DOHH2 (cell line): ENCODE data around the gene HOXC5.

Experiments
- H3F3A ChIP-seq: fragments of 200-600 bp; sonication (generic), shearing (Covaris generic); 2 replicates; pipeline ENCODE4 v1.6.0; 2016; ENCODE audit warnings: antibody characterized with exemption, mild to moderate bottlenecking; ENCODE audit not compliant: control insufficient read depth, insufficient read depth
- H3K27ac ChIP-seq: fragments of 200-600 bp; sonication (generic); 2 replicates; pipeline ENCODE4 v1.5.1; 2014; ENCODE audit warnings: low read depth, mild to moderate bottlenecking, low read length, moderate library complexity
- H3K27me3 ChIP-seq: fragments of 200-600 bp; sonication (generic); 2 replicates; pipeline ENCODE4 v1.6.1; 2014; ENCODE audit warnings: mild to moderate bottlenecking, low read length, mixed read lengths; ENCODE audit not compliant: control insufficient read depth
- H3K36me3 ChIP-seq: fragments of 200-600 bp; sonication (generic); 2 replicates; pipeline ENCODE4 v1.6.1; 2014; ENCODE audit warnings: mild to moderate bottlenecking, low read length, moderate library complexity, mixed read lengths; ENCODE audit not compliant: control insufficient read depth
- H3K4me1 ChIP-seq: fragments of 200-600 bp; sonication (generic); 2 replicates; pipeline ENCODE4 v1.6.1; 2014; ENCODE audit warnings: mild to moderate bottlenecking, low read length, mixed read lengths; ENCODE audit not compliant: control insufficient read depth
- H3K4me2 ChIP-seq: fragments of 200-600 bp; sonication (generic); 2 replicates; pipeline ENCODE4 v1.6.0; 2014; ENCODE audit warnings: mild to moderate bottlenecking, low read length, moderate library complexity
- H3K4me3 ChIP-seq: fragments of 200-600 bp; sonication (generic); 2 replicates; pipeline ENCODE4 v1.5.1; 2014; ENCODE audit warnings: mild to moderate bottlenecking, low read length, mixed read lengths
- H3K79me2 ChIP-seq: fragments of 200-600 bp; sonication (generic); 2 replicates; pipeline ENCODE4 v1.6.1; 2014; ENCODE audit warnings: mild to moderate bottlenecking, low read length, mixed read lengths; ENCODE audit not compliant: control insufficient read depth
- H3K9me2 ChIP-seq: fragments of 200-600 bp; sonication (generic); replicated peaks from 2 replicates; pipeline ENCODE4 v1.6.1; 2014; ENCODE audit warnings: mild to moderate bottlenecking, low read length, mixed read lengths; ENCODE audit not compliant: control insufficient read depth
- H3K9me3 ChIP-seq: fragments of 200-600 bp; sonication (generic); 2 replicates; pipeline ENCODE4 v1.6.1; 2014; ENCODE audit warnings: antibody characterized with exemption, low read length, mixed read lengths; ENCODE audit not compliant: control insufficient read depth, insufficient read depth
- H4K20me1 ChIP-seq: fragments of 200-600 bp; sonication (generic); 2 replicates; pipeline ENCODE4 v1.6.0; 2014; ENCODE audit warnings: low read depth, mild to moderate bottlenecking, antibody characterized with exemption, low read length, moderate library complexity; ENCODE audit not compliant: control insufficient read depth, insufficient read depth
- EZH2phosphoT487 ChIP-seq: fragments of 200-600 bp; sonication (generic); IDR thresholded peaks from 2 replicates; pipeline ENCODE4 v1.6.1; 2017; ENCODE audit warnings: borderline replicate concordance, mild to moderate bottlenecking, antibody characterized with exemption, low read length, moderate library complexity, mixed read lengths
- TF ChIP-seq, protein P1 (sequence below): fragments of 200-600 bp; sonication (generic); IDR thresholded peaks from one replicate; pipeline ENCODE4 v1.5.1; 2014; ENCODE audit warnings: antibody characterized with exemption, mild to moderate bottlenecking, low read depth, low read length; ENCODE audit not compliant: poor library complexity, severe bottlenecking

Gene HOXC5

DNA sequence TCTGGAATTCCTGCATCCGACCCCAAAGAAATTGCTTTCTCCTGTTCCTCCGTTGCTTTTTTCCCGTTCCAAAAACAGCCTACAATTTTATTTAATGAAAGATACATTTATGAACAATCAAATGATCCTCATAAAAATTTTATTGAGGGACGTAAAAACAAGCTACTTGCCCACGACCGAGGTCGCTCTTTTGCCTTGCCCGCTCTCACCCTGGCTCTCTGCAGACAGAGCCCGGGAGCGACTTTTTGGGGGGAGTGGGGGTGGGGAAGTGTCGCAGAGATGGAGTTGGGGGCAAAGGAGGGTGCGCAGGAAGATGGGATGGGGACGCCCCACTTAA is 34.0 kb upstream of the HOXC5 start:
- Histone ChIP-seq H3K36me3 (no peaks in the 10 kb centered on the region), H3K79me2 (no peaks in the 10 kb centered on the region), H3K9me2 (no peaks in the 10 kb centered on the region), H3K4me1 (peaks cover 16% of the 10 kb centered on the region), H3K4me3 (no peak overlapping the region), H3K27me3 (peaks cover 78% of the 10 kb centered on the region), H3F3A (no peaks in the 10 kb centered on the region), H3K9me3 (no peaks in the 10 kb centered on the region), H3K27ac (no peak overlapping the region), H3K4me2 (no peak overlapping the region), H4K20me1 (no peaks in the 10 kb centered on the region)
- 0 out of 2 replicates have a peak, but pooled peaks have one; percentile 36 for TF ChIP-seq EZH2phosphoT487
- TF ChIP-seq, protein P1, sequence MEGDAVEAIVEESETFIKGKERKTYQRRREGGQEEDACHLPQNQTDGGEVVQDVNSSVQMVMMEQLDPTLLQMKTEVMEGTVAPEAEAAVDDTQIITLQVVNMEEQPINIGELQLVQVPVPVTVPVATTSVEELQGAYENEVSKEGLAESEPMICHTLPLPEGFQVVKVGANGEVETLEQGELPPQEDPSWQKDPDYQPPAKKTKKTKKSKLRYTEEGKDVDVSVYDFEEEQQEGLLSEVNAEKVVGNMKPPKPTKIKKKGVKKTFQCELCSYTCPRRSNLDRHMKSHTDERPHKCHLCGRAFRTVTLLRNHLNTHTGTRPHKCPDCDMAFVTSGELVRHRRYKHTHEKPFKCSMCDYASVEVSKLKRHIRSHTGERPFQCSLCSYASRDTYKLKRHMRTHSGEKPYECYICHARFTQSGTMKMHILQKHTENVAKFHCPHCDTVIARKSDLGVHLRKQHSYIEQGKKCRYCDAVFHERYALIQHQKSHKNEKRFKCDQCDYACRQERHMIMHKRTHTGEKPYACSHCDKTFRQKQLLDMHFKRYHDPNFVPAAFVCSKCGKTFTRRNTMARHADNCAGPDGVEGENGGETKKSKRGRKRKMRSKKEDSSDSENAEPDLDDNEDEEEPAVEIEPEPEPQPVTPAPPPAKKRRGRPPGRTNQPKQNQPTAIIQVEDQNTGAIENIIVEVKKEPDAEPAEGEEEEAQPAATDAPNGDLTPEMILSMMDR: no peak

DNA sequence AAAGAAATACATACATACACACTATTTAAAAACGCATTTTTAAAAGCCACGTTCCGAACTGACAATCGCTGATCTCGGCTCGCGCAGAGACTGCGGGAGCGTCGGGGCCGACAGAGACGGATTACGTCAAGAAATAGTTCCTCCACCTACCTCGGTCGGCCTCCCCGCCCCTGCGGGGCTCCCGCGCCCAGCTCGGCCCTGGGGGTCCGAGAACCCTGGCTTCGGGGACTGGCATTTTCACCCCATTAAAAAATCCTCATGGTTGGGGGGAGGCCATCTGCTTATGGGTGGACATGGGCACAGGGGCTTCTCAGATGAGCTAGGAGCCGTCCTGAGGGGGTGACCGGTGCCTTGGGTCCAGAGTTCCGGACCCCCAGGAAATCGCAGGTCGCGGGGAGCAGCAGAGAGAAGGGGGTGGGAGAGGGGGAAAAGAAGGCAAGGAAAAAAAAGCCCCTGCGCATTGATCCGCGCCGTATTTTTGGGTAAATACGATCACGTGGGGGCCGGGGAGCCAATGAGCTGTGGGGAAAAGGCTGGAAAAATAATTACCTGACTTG is 33.2 kb upstream of the HOXC5 start:
- no peak overlapping the region for H3K27ac ChIP-seq
- H3K9me2 ChIP-seq: no peaks in the 10 kb centered on the region
- H3K79me2 ChIP-seq: no peaks in the 10 kb centered on the region
- peaks cover 16% of the 10 kb centered on the region for H3K4me1 ChIP-seq
- H3K27me3 ChIP-seq: peaks cover 78% of the 10 kb centered on the region
- no peaks in the 10 kb centered on the region for H4K20me1 ChIP-seq
- no peak overlapping the region for H3K4me2 ChIP-seq
- no peaks in the 10 kb centered on the region for H3K36me3 ChIP-seq
- no peak for TF ChIP-seq EZH2phosphoT487
- TF ChIP-seq, protein P1: no peak
- H3F3A ChIP-seq: no peaks in the 10 kb centered on the region
- H3K9me3 ChIP-seq: no peaks in the 10 kb centered on the region
- H3K4me3 ChIP-seq: no peak overlapping the region

DNA sequence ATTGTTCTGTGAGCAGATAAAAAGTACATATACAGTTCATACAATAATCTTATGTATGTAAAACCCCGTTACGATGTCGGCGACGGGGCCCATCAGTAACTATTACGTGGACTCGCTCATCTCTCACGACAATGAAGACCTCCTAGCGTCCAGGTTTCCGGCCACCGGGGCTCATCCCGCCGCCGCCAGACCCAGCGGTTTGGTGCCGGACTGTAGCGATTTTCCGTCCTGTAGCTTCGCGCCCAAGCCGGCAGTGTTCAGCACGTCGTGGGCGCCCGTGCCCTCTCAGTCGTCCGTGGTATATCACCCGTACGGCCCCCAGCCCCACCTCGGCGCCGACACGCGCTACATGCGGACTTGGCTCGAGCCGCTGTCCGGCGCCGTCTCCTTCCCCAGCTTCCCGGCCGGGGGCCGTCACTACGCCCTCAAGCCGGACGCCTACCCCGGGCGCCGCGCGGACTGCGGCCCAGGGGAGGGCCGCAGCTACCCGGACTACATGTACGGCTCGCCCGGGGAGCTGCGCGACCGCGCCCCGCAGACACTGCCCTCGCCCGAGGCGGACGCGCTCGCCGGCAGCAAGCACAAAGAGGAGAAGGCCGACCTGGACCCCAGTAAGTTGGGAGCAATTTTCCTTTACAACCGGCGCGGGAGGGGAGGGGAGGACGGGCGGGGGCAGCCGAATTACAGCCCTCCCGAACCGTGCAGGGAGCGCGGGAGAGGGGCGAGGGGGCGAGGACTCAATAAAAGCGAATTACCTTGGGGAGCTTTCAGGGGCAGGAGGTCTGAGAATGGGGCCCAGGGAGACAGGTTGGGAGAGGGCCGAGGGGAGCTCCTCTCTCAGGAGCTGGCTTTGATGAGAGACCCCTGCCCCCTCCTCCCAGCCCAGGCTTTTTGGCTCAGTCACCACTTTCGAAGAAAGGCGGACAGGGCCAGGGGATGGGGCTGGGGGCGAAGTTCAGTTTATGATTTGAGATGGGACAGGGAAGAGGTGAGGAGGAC is 32.4 kb upstream of the HOXC5 start, which contains the start of gene HOXC9:
Gene HOXC9 (plus strand): TSS at position 46 of the 999 bp plus-strand sequence. CDS start 28 bp downstream, at position 74.
- Histone ChIP-seq H3K27me3 (peaks cover 78% of the 10 kb centered on the region), H3K4me1 (peaks cover 13% of the 10 kb centered on the region), H3F3A (no peaks in the 10 kb centered on the region), H3K4me3 (no peak within 1 kb of the TSS), H4K20me1 (no peaks in the 10 kb centered on the region), H3K27ac (no peak within 1 kb of the TSS), H3K36me3 (no peaks in the 10 kb centered on the region), H3K9me3 (no peaks in the 10 kb centered on the region), H3K9me2 (no peaks in the 10 kb centered on the region), H3K4me2 (no peak within 1 kb of the TSS), H3K79me2 (no peaks in the 10 kb centered on the region)
- no peak for TF ChIP-seq EZH2phosphoT487
- TF ChIP-seq, protein P1: no peak
